NCI-H128 (cell line): Measurements from ENCODE around the gene PRR33.

Experiments used
- DNase-seq: peaks from one replicate; lab custom pipeline; 2025; ENCODE audit not compliant: unreplicated experiment; lab: John Stamatoyannopoulos, UW

The PRR33 gene

GRCh38 chr11:1851468-1852180 lies 40.1 kb downstream of the PRR33 start:
- no peak for DNase-seq

- DNase-seq: no peak
These were observed 42.9 kb downstream of the PRR33 start for GRCh38 chr11:1848640-1849430.

- DNase-seq: no peak
These were observed 43.6 kb downstream of the PRR33 start for GRCh38 chr11:1847926-1848639.

- no peak for DNase-seq
These were observed 44.5 kb downstream of the PRR33 start for GRCh38 chr11:1847006-1847735.

GRCh38 chr11:1846453-1846932 lies 45.2 kb downstream of the PRR33 start:
- DNase-seq: no peak

- DNase-seq: no peak
These were observed 45.9 kb downstream of the PRR33 start for GRCh38 chr11:1845561-1846452.

- DNase-seq: no peak
These were observed 46.6 kb downstream of the PRR33 start for GRCh38 chr11:1845095-1845429.

- DNase-seq: no peak
These were observed 47.2 kb downstream of the PRR33 start for GRCh38 chr11:1844221-1845094.

GRCh38 chr11:1843796-1844195 lies 47.9 kb downstream of the PRR33 start:
- DNase-seq: no peak

- no peak for DNase-seq
These were observed 48.6 kb downstream of the PRR33 start for GRCh38 chr11:1843098-1843473.

- no peak for DNase-seq
These were observed 49.3 kb downstream of the PRR33 start for GRCh38 chr11:1842149-1843097.

- no peak for DNase-seq
These were observed 50.1 kb downstream of the PRR33 start for GRCh38 chr11:1841511-1842148.

- DNase-seq: no peak
These were observed 50.8 kb downstream of the PRR33 start for GRCh38 chr11:1840780-1841480.

GRCh38 chr11:1839924-1840779 lies 51.5 kb downstream of the PRR33 start:
- no peak for DNase-seq

GRCh38 chr11:1839204-1839923 lies 52.3 kb downstream of the PRR33 start:
- DNase-seq: no peak
